Caco-2 (cell line): ENCODE measurements around the gene AGXT2. TPM values are rescaled to one million over a fixed set of nuclear protein-coding genes. Genes with fewer than 3 reads are reported as not detected.

Experiments used
- BruUV-seq: library from RNA; stranded (reverse); fragments of 400-500 nt; replicated peaks from 2 replicates; lab custom pipeline; 2021; lab: Mats Ljungman, UMichigan
- CTCF ChIA-PET: fragments of 300-600 bp; sonication (Branson Sonifier 250); formaldehyde crosslinking; loops from one replicate; lab custom pipeline; 2022; ENCODE audit warnings: antibody characterized with exemption; lab: Charles Lee
- POLR2A ChIA-PET: fragments of 300-600 bp; sonication (Branson Sonifier 250); formaldehyde crosslinking; loops from one replicate; lab custom pipeline; 2022; ENCODE audit warnings: antibody characterized with exemption; lab: Charles Lee
- DNase-seq, 2 experiments: peaks; one replicate each; pipeline versions ENCODE4 v3.0.0 to v3.0.0-alpha.2; 2020 to 2022
- H3K27me3 ChIP-seq: replicated peaks from 2 replicates; pipeline ENCODE4 v1.6.0; 2011; ENCODE audit warnings: low read length; ENCODE audit not compliant: control insufficient read depth, insufficient read depth
- H3K36me3 ChIP-seq: 2 replicates; pipeline ENCODE4 v1.5.1; 2011; ENCODE audit warnings: low read length; ENCODE audit not compliant: control insufficient read depth, insufficient read depth
- H3K4me1 ChIP-seq: fragments of 250-450 bp; sonication (Bioruptor Pico); 2 replicates; pipeline ENCODE4 v1.5.1; 2020; ENCODE audit warnings: mild to moderate bottlenecking
- H3K4me3 ChIP-seq: 2 replicates; pipeline ENCODE4 v1.5.1; 2011; ENCODE audit warnings: low read depth, mild to moderate bottlenecking, control low read depth, low read length
- H3K9me3 ChIP-seq: fragments of 250-450 bp; sonication (Bioruptor Pico); 2 replicates; pipeline ENCODE4 v1.5.1; 2020; ENCODE audit warnings: mild to moderate bottlenecking, moderate library complexity
- H3K27ac Mint-ChIP-seq: one replicate; pipeline ENCODE4 v1.8.0; 2022; ENCODE audit warnings: mixed read lengths; ENCODE audit not compliant: unreplicated experiment
- H3K27me3 Mint-ChIP-seq: one replicate; pipeline ENCODE4 v1.8.0; 2022; ENCODE audit warnings: mixed read lengths; ENCODE audit not compliant: insufficient read depth, unreplicated experiment
- H3K36me3 Mint-ChIP-seq: one replicate; pipeline ENCODE4 v1.8.0; 2022; ENCODE audit warnings: mild to moderate bottlenecking, mixed read lengths; ENCODE audit not compliant: insufficient read depth, unreplicated experiment
- H3K4me1 Mint-ChIP-seq: one replicate; pipeline ENCODE4 v1.8.0; 2022; ENCODE audit warnings: low read depth, mixed read lengths; ENCODE audit not compliant: unreplicated experiment
- H3K4me3 Mint-ChIP-seq: one replicate; pipeline ENCODE4 v1.8.0; 2022; ENCODE audit warnings: mild to moderate bottlenecking, moderate library complexity, mixed read lengths; ENCODE audit not compliant: unreplicated experiment
- H3K9me3 Mint-ChIP-seq: one replicate; pipeline ENCODE4 v1.8.0; 2022; ENCODE audit warnings: mixed read lengths; ENCODE audit not compliant: unreplicated experiment
- CTCF ChIP-seq, 2 experiments: fragments of 200-600 bp in 1 of 2; IDR thresholded peaks; 1 replicate in 1 of 2; 2 replicates in 1 of 2; pipeline versions ENCODE4 v1.5.1 to v1.8.0; 2011 to 2022; ENCODE audit warnings: antibody characterized with exemption in 1 of 2, control low read depth in 1 of 2, inconsistent platforms in 1 of 2, low read depth in 1 of 2, low read length in 1 of 2, mild to moderate bottlenecking in 1 of 2, moderate library complexity in 1 of 2; ENCODE audit not compliant: insufficient read depth in 1 of 2, severe bottlenecking in 1 of 2, unreplicated experiment in 1 of 2
- intact Hi-C: fragments of 100-400 bp; cut with micrococcal nuclease; formaldehyde crosslinking; loops from one replicate; pipeline ENCODE4 v1.10.0; 2022; ENCODE audit not compliant: unreplicated experiment
- total RNA-seq: library from RNA; stranded (reverse); gene quantifications from 2 replicates; pipeline ENCODE4 v1.2.3, GENCODE V29; 2022

The AGXT2 gene
- total RNA-seq, 1 experiment from 2014 or later: not detected

- CTCF ChIA-PET: interaction anchor here (1.1 kb wide), 1 partner anchor 26 kb away, joined by 3 read pairs; no protein-coding TSS in a partner anchor
- no TSS peak for BruUV-seq
- H3K4me3 Mint-ChIP-seq: no peak overlapping the region
- H3K4me1 Mint-ChIP-seq: no peaks in the 10 kb centered on the region
- H3K4me3 ChIP-seq: no peak overlapping the region
- no peaks in the 10 kb centered on the region for H3K9me3 ChIP-seq
- H3K36me3 Mint-ChIP-seq: no peaks in the 10 kb centered on the region
- H3K27ac Mint-ChIP-seq: no peak overlapping the region
- POLR2A ChIA-PET: no interaction called here
- H3K9me3 Mint-ChIP-seq: no peaks in the 10 kb centered on the region
- DNase-seq: no peak
- H3K27me3 Mint-ChIP-seq: peaks cover 11% of the 10 kb centered on the region
- no peaks in the 10 kb centered on the region for H3K36me3 ChIP-seq
- no peaks in the 10 kb centered on the region; the same call in 1 of the 2 replicates for H3K4me1 ChIP-seq
- no peak for TF ChIP-seq CTCF (IDR thresholded peaks at IDR 0.05; ENCODE audit: insufficient read depth in 1 of 2, low read depth in 1 of 2, low read length in 1 of 2, severe bottlenecking in 1 of 2, unreplicated experiment in 1 of 2)
- no peaks in the 10 kb centered on the region; the same call in 1 of the 2 replicates for H3K27me3 ChIP-seq
- intact Hi-C loops: no loop called here
Measured at GRCh38 chr5:35029333-35029732, 18.4 kb downstream of the AGXT2 start.

- ChIA-PET CTCF (no interaction called here), POLR2A (interaction anchor here (0.5 kb wide), 1 partner anchor 14 kb away, joined by 3 read pairs; no protein-coding TSS in a partner anchor)
- no peak overlapping the region for H3K4me3 Mint-ChIP-seq
- no peaks in the 10 kb centered on the region for H3K9me3 ChIP-seq
- no peaks in the 10 kb centered on the region for H3K9me3 Mint-ChIP-seq
- no peaks in the 10 kb centered on the region for H3K36me3 Mint-ChIP-seq
- intact Hi-C loops: no loop called here
- no peaks in the 10 kb centered on the region for H3K4me1 Mint-ChIP-seq
- TF ChIP-seq CTCF (IDR thresholded peaks at IDR 0.05; ENCODE audit: insufficient read depth in 1 of 2, low read depth in 1 of 2, low read length in 1 of 2, severe bottlenecking in 1 of 2, unreplicated experiment in 1 of 2): no peak
- no peaks in the 10 kb centered on the region for H3K36me3 ChIP-seq
- H3K27me3 Mint-ChIP-seq: peaks cover 11% of the 10 kb centered on the region
- no peak for DNase-seq
- no peaks in the 10 kb centered on the region; the same call in 1 of the 2 replicates for H3K27me3 ChIP-seq
- H3K4me3 ChIP-seq: no peak overlapping the region
- no peak overlapping the region for H3K27ac Mint-ChIP-seq
- no peaks in the 10 kb centered on the region; the same call in 1 of the 2 replicates for H3K4me1 ChIP-seq
- BruUV-seq: no TSS peak
Measured at GRCh38 chr5:35026941-35027340, 20.8 kb downstream of the AGXT2 start.

- intact Hi-C loops: no loop called here
- H3K27me3 ChIP-seq: no peaks in the 10 kb centered on the region; the same call in 1 of the 2 replicates
- H3K36me3 Mint-ChIP-seq: no peaks in the 10 kb centered on the region
- H3K27me3 Mint-ChIP-seq: peaks cover 11% of the 10 kb centered on the region
- no peak overlapping the region for H3K4me3 Mint-ChIP-seq
- CTCF ChIA-PET: no interaction called here
- H3K36me3 ChIP-seq: no peaks in the 10 kb centered on the region
- H3K27ac Mint-ChIP-seq: no peak overlapping the region
- H3K9me3 Mint-ChIP-seq: no peaks in the 10 kb centered on the region
- no peak for TF ChIP-seq CTCF (IDR thresholded peaks at IDR 0.05; ENCODE audit: insufficient read depth in 1 of 2, low read depth in 1 of 2, low read length in 1 of 2, severe bottlenecking in 1 of 2, unreplicated experiment in 1 of 2)
- H3K9me3 ChIP-seq: no peaks in the 10 kb centered on the region
- DNase-seq: no peak
- H3K4me3 ChIP-seq: no peak overlapping the region
- POLR2A ChIA-PET: no interaction called here
- no TSS peak for BruUV-seq
- no peaks in the 10 kb centered on the region for H3K4me1 Mint-ChIP-seq
- H3K4me1 ChIP-seq: no peaks in the 10 kb centered on the region; the same call in 1 of the 2 replicates
Measured at GRCh38 chr5:35026280-35026840, 21.4 kb downstream of the AGXT2 start.
